K562 (cell line): ENCODE measurements around the gene ABT1. TPM values are rescaled to one million over a fixed set of nuclear protein-coding genes. Genes with fewer than 3 reads are reported as not detected.

Source experiments
- ATAC-seq: fragments of 200-7000 bp; cut with Tn5 transposase; 3 replicates; pipeline ENCODE4 v1.9.1; 2020; ENCODE audit warnings: moderate library complexity
- BruUV-seq: library from RNA; stranded (reverse); fragments of 400-500 nt; replicated peaks from 2 replicates; lab custom pipeline; 2021; lab: Mats Ljungman, UMichigan
- CTCF ChIA-PET: fragments of 300-600 bp; formaldehyde crosslinking; extraction: SDS; loops from one replicate; lab custom pipeline; 2021; ENCODE audit warnings: low intra/inter-chr PET ratio; lab: Yijun Ruan, JAX
- POLR2A ChIA-PET: fragments of 300-600, 350-650 bp; sonication (Branson Sonifier 250); formaldehyde crosslinking; extraction: SDS; loops from one replicate; lab custom pipeline; 2021; ENCODE audit warnings: antibody characterized with exemption, inconsistent platforms; lab: Yijun Ruan, JAX
- DNase-seq, 4 experiments: peaks; one replicate each; pipeline versions ENCODE4 v3.0.0 to v3.0.0-alpha.2; 2011 to 2018; ENCODE audit warnings: low spot score in 3 of 4, mixed read lengths in 3 of 4; ENCODE audit errors: extremely low read depth in 1 of 4
- FAIRE-seq: peaks from 2 replicates; lab custom pipeline; 2011; peaks lifted over from hg19 to GRCh38; lab: Jason Lieb, UNC
- H2AFZ ChIP-seq: 2 replicates; pipeline ENCODE4 v1.6.0; 2011; ENCODE audit warnings: low read depth, low read length, control low read depth, inconsistent platforms
- H3K27ac ChIP-seq: fragments of 200-600 bp; 3 replicates; pipeline ENCODE4 v1.8.0; 2011; ENCODE audit warnings: low read depth, mild to moderate bottlenecking, control low read depth, inconsistent platforms, low read length, moderate library complexity, mixed read lengths; ENCODE audit errors: extremely low read depth
- H3K27me3 ChIP-seq, 2 experiments: fragments of 300-600 bp in 1 of 2; 2 replicates in 1 of 2; 3 replicates in 1 of 2; pipeline versions ENCODE4 v1.6.0 to v1.8.0; 2011; ENCODE audit warnings: inconsistent platforms in 2 of 2, low read length in 2 of 2, mild to moderate bottlenecking in 1 of 2, mixed read lengths in 1 of 2, moderate library complexity in 1 of 2; ENCODE audit not compliant: control insufficient read depth in 2 of 2, insufficient read depth in 2 of 2
- H3K36me3 ChIP-seq: fragments of 300-600 bp; 3 replicates; pipeline ENCODE4 v1.8.0; 2011; ENCODE audit warnings: mild to moderate bottlenecking, low read length, inconsistent platforms; ENCODE audit not compliant: control insufficient read depth, insufficient read depth
- H3K4me1 ChIP-seq, 2 experiments: fragments of 200-600 bp in 1 of 2; replicated peaks in 1 of 2; 2 replicates in 1 of 2; 3 replicates in 1 of 2; pipeline versions ENCODE4 v1.5.1 to v1.8.0; 2011; ENCODE audit warnings: inconsistent platforms in 2 of 2, low read length in 2 of 2, mild to moderate bottlenecking in 1 of 2, mixed read lengths in 1 of 2, moderate library complexity in 1 of 2; ENCODE audit not compliant: control insufficient read depth in 2 of 2, insufficient read depth in 2 of 2
- H3K4me2 ChIP-seq: 2 replicates; pipeline ENCODE4 v1.6.1; 2011; ENCODE audit warnings: low read length, control low read depth, inconsistent platforms, mixed read lengths; ENCODE audit not compliant: insufficient read depth
- H3K4me3 ChIP-seq: fragments of 200-600 bp; sonication (generic), shearing (Covaris generic); 2 replicates; pipeline ENCODE4 v1.5.1; 2016; ENCODE audit warnings: control low read depth, inconsistent platforms
- H3K79me2 ChIP-seq: fragments of 200-600 bp; 3 replicates; pipeline ENCODE4 v1.8.0; 2011; ENCODE audit warnings: low read length, inconsistent platforms; ENCODE audit not compliant: control insufficient read depth, insufficient read depth
- H3K9ac ChIP-seq, 2 experiments: 2 replicates each; pipeline versions ENCODE4 v1.6.0 to v1.6.1; 2011; ENCODE audit warnings: low read depth in 2 of 2, low read length in 2 of 2, control low read depth in 1 of 2, inconsistent platforms in 1 of 2, mild to moderate bottlenecking in 1 of 2, mixed read lengths in 1 of 2; ENCODE audit not compliant: insufficient read depth in 1 of 2
- H3K9me1 ChIP-seq: one replicate; pipeline ENCODE4 v1.6.0; 2011; ENCODE audit warnings: inconsistent platforms, mild to moderate bottlenecking, low read length, moderate library complexity; ENCODE audit not compliant: control insufficient read depth, insufficient read depth
- H3K9me3 ChIP-seq: replicated peaks from 2 replicates; pipeline ENCODE4 v1.5.1; 2011; ENCODE audit warnings: low read depth, low read length, inconsistent platforms; ENCODE audit not compliant: control insufficient read depth, insufficient read depth
- H4K20me1 ChIP-seq: replicated peaks from 2 replicates; pipeline ENCODE4 v1.6.1; 2011; ENCODE audit warnings: low read length, inconsistent platforms, mixed read lengths; ENCODE audit not compliant: control insufficient read depth, insufficient read depth
- ADNP ChIP-seq: fragments of 200-800 bp; sonication (Bioruptor generic); IDR thresholded peaks from 2 replicates; pipeline ENCODE4 v1.6.1; 2016; ENCODE audit warnings: missing genetic modification characterization, missing compliant biosample characterization
- E2F6 ChIP-seq, 2 experiments: IDR thresholded peaks; 2 replicates each; pipeline ENCODE4 v1.6.1; 2011; ENCODE audit warnings: borderline replicate concordance in 1 of 2, control low read depth in 1 of 2, low read depth in 1 of 2, low read length in 1 of 2, mild to moderate bottlenecking in 1 of 2, mixed read lengths in 1 of 2, moderate library complexity in 1 of 2; ENCODE audit not compliant: insufficient read depth in 1 of 2, insufficient read length in 1 of 2, poor library complexity in 1 of 2, severe bottlenecking in 1 of 2; ENCODE audit errors: extremely low read depth in 1 of 2
- ELF1 ChIP-seq: fragments of 200-800 bp; sonication (Bioruptor generic); IDR thresholded peaks from 2 replicates; pipeline ENCODE4 v1.6.1; 2016; ENCODE audit warnings: missing genetic modification characterization, missing compliant biosample characterization
- EP300 ChIP-seq: IDR thresholded peaks from 2 replicates; pipeline ENCODE4 v1.6.1; 2012; ENCODE audit warnings: low read length, improper control_type of control experiment
- IRF2 ChIP-seq: sonication (generic); formaldehyde crosslinking; IDR thresholded peaks from 2 replicates; pipeline ENCODE4 v1.8.1; 2022; ENCODE audit warnings: mild to moderate bottlenecking, missing genetic modification reagents
- JUN ChIP-seq, 2 experiments: sonication (generic) in 1 of 2; formaldehyde crosslinking in 1 of 2; IDR thresholded peaks; 2 replicates each; pipeline versions ENCODE4 v1.6.1 to v1.8.0; 2012 to 2022; ENCODE audit warnings: borderline replicate concordance in 2 of 2, mild to moderate bottlenecking in 2 of 2, improper control_type of control experiment in 1 of 2, low read depth in 1 of 2, low read length in 1 of 2, missing genetic modification reagents in 1 of 2
- KDM5B ChIP-seq: fragments of 200-600 bp; sonication (generic); IDR thresholded peaks from 2 replicates; pipeline ENCODE4 v1.6.1; 2012; ENCODE audit warnings: low read depth, mild to moderate bottlenecking, moderate library complexity, low read length, control low read depth, inconsistent platforms; ENCODE audit not compliant: insufficient replicate concordance
- NONO ChIP-seq, 2 experiments: fragments of 200-400 bp in 1 of 2; fragments of 450-650 bp in 1 of 2; formaldehyde crosslinking in 1 of 2; IDR thresholded peaks; 2 replicates each; pipeline ENCODE4 v1.6.1; 2017; ENCODE audit warnings: low read depth in 2 of 2, mild to moderate bottlenecking in 2 of 2, moderate library complexity in 2 of 2, low read length in 1 of 2
- NR0B1 ChIP-seq: fragments of 450-650 bp; IDR thresholded peaks from one replicate; pipeline ENCODE4 v1.6.1; 2018; ENCODE audit warnings: mild to moderate bottlenecking, moderate library complexity; ENCODE audit not compliant: partially characterized antibody
- VEZF1 ChIP-seq: fragments of 200-800 bp; sonication (Bioruptor generic); IDR thresholded peaks from 2 replicates; pipeline ENCODE4 v1.6.1; 2017; ENCODE audit warnings: missing genetic modification characterization, missing compliant biosample characterization
- ZBTB33 ChIP-seq: sonication (generic); formaldehyde crosslinking; IDR thresholded peaks from 2 replicates; pipeline ENCODE4 v1.8.1; 2023; ENCODE audit warnings: mild to moderate bottlenecking, missing genetic modification reagents
- ZNF408 ChIP-seq: fragments of 250-450 bp; sonication (Bioruptor Pico); IDR thresholded peaks from 2 replicates; pipeline ENCODE4 v1.4.0; 2020; ENCODE audit warnings: low read depth, mild to moderate bottlenecking, moderate library complexity
- WGBS: fragments of 100-300 bp; shearing (Covaris generic); methylation state at CpG from one replicate; pipeline ENCODE4 v1.1.6; 2016; ENCODE audit warnings: low coverage, mixed read lengths; ENCODE audit not compliant: insufficient coverage; ENCODE audit errors: missing lambda C conversion rate; 5-methylcytosine and 5-hydroxymethylcytosine counted together
- in situ Hi-C: fragments of 300-500 bp; cut with MboI; formaldehyde crosslinking; loops from 4 replicates; pipeline ENCODE4 v1.15.0; 2018; ENCODE audit warnings: inconsistent platforms, mixed read lengths
- intact Hi-C: fragments of 100-400 bp; cut with micrococcal nuclease; formaldehyde crosslinking; loops from 2 replicates; pipeline ENCODE4 v1.14.2; 2022
- polyA plus RNA-seq, 8 experiments: library from polyadenylated mRNA; depleted of rRNA in 4 of 8; stranded (reverse) in 5 of 8; unstranded in 3 of 8; fragments of >200 nt; fragmentation: Nextera tagmentation in 2 of 8; fragmentation: Illumina TruSeq in 1 of 8; extraction: Ambion mirVana in 2 of 8; extraction: Trizol in 1 of 8; gene quantifications; 2 replicates each; pipeline versions ENCODE4 v1.2.1 to v1.2.3, GENCODE V29; 2011 to 2014; ENCODE audit warnings: inconsistent platforms in 1 of 8, missing spikeins in 1 of 8
- total RNA-seq, 7 experiments: library from RNA; depleted of rRNA in 6 of 7; stranded (reverse); fragments of >200 nt in 6 of 7; fragmentation: Illumina TruSeq in 2 of 7; extraction: Trizol in 2 of 7; gene quantifications; 2 replicates each; pipeline versions ENCODE4 v1.2.1 to v1.2.3, GENCODE V29; 2011 to 2021; ENCODE audit warnings: low replicate concordance in 1 of 7

The ABT1 gene
- total and polyA plus RNA-seq, 9 of the 15 experiments (the other 6 are each of a cell fraction or from before 2014, with no cell fraction given): 8.8 to 52.7 (median 40.7) TPM

- ChIA-PET POLR2A (interaction anchor here (0.5 to 6.8 kb wide), 15 partner anchors 8 to 523 kb away, joined by 3 to 70 read pairs (median 4); partner anchors contain the start of gene HMGN4), CTCF (no interaction called here)
- Histone ChIP-seq H3K27ac (peak overlapping the region; percentile 35), H4K20me1 (no peaks in the 10 kb centered on the region; the same call in 1 of the 2 replicates), H2AFZ (peak overlapping the region; percentile 61), H3K4me2 (peak overlapping the region; percentile 87), H3K9me3 (no peaks in the 10 kb centered on the region), H3K79me2 (no peaks in the 10 kb centered on the region), H3K4me3 (peak overlapping the region; percentile 51), H3K9ac (peak overlapping the region; percentile 45 to 86; a peak in 3 of 4 replicates), H3K36me3 (no peaks in the 10 kb centered on the region), H3K4me1 (peaks cover under 1 to 20% of the 10 kb centered on the region in 2 experiments; a peak in 4 of 5 replicates), H3K27me3 (no peaks in the 10 kb centered on the region), H3K9me1 (no peaks in the 10 kb centered on the region)
- FAIRE-seq: no peak
- peak in 2 of 4 experiments; percentile 26 to 64 for DNase-seq
- peak; percentile 26 for ATAC-seq
- no TSS peak for BruUV-seq
- intact Hi-C loops (loop anchor here (1.0 to 10.0 kb wide), 6 partner anchors 13 to 1129 kb away; partner anchors contain the start of genes ABT1 and ZNF184), in situ Hi-C loops (loop anchor here (25.0 kb wide), 1 partner anchor 368 kb away; a partner anchor contains a TSS)
- WGBS: under 1% methylated on average over 19 of the region's 19 CpGs
- TF ChIP-seq NR0B1 (no peak), VEZF1 (CRISPR knock-in tag) (peak; percentile 37; the same call in 1 of the 2 replicates), ELF1 (peak; percentile 16; the same call in 1 of the 2 replicates), ADNP (tag) (no peak; the same call in 1 of the 2 replicates), ZNF408 (CRISPR knock-in tag) (no peak), JUN (IDR thresholded peaks at IDR 0.05; ENCODE audit: borderline replicate concordance, low read depth, low read length) (0 out of 2 replicates have a peak, but pooled peaks have one; percentile 0), JUN (CRISPR knock-in tag; IDR thresholded peaks at IDR 0.05; ENCODE audit: borderline replicate concordance) (no peak), IRF2 (CRISPR knock-in tag) (no peak), E2F6 (IDR thresholded peaks at IDR 0.05; ENCODE audit: borderline replicate concordance in 1 of 2, extremely low read depth in 1 of 2, insufficient read depth in 1 of 2, insufficient read length in 1 of 2, low read depth in 1 of 2, low read length in 1 of 2, poor library complexity in 1 of 2, severe bottlenecking in 1 of 2) (no peak), EP300 (no peak), NONO (IDR thresholded peaks at IDR 0.05; ENCODE audit: low read depth in 2 of 2, low read length in 1 of 2) (no peak), KDM5B (peak; percentile 15), ZBTB33 (no peak)
Observed at GRCh38 chr6:26555505-26556262, 41.1 kb upstream of the ABT1 start.
